Activated naive CD8-positive, alpha-beta T cell treated with anti-CD3 and anti-CD28 coated beads for 36 hours (primary cell): ENCODE measurements around the gene LIM2. TPM values are rescaled to one million over a fixed set of nuclear protein-coding genes. Genes with fewer than 3 reads are reported as not detected.
"Not testable (repeated sequence)": the region's sequence is repeated elsewhere in the genome, so short reads cannot be mapped to it uniquely, and the experiment has no call there.

Experiments used
- DNase-seq: peaks from one replicate; pipeline ENCODE4 v3.0.0; 2021
- H3K27ac Mint-ChIP-seq: one replicate; pipeline ENCODE4 v1.8.0; 2022; ENCODE audit warnings: mild to moderate bottlenecking, moderate library complexity, mixed read lengths
- H3K27me3 Mint-ChIP-seq: one replicate; pipeline ENCODE4 v1.8.0; 2022; ENCODE audit warnings: mild to moderate bottlenecking, mixed read lengths
- H3K36me3 Mint-ChIP-seq: one replicate; pipeline ENCODE4 v1.8.0; 2021; ENCODE audit warnings: mild to moderate bottlenecking, mixed read lengths
- H3K4me1 Mint-ChIP-seq: one replicate; pipeline ENCODE4 v1.8.0; 2021; ENCODE audit warnings: mixed read lengths
- H3K4me3 Mint-ChIP-seq: one replicate; pipeline ENCODE4 v1.8.0; 2022; ENCODE audit warnings: mild to moderate bottlenecking, moderate library complexity, mixed read lengths
- H3K9me3 Mint-ChIP-seq: one replicate; pipeline ENCODE4 v1.8.0; 2022; ENCODE audit warnings: mixed read lengths
- total RNA-seq, 2 experiments: library from RNA; stranded (reverse); gene quantifications; one replicate each; pipeline ENCODE4 v1.2.3, GENCODE V29; 2021

LIM2 gene
- total RNA-seq = not detected

DNA sequence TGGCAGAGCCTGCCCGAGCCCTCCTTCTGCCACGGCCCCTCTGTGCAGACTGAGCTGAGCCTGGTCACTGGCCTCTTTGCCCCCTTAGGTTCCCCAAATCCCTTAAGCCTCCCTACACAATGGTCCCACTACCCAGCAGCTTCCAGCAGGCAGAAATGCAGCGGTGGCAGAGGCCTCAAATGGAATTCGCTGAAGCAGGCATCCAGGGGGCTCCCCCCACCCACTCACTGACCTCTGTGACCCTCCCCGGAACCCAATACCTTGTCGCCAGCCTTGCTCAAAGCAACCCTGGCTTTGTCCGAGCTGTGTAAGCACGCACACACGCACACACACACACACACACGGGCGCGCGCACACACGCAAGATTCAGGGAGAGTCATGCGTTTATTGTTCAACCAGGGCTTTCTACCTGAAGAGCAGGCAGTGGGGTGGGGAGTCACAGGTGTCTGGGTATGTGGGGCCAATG is at the start of gene LIM2:
Gene LIM2 (minus strand): TSS at position 51 of the 466 bp plus-strand sequence. CDS start 531 bp downstream, outside the sequence.
- no peaks in the 10 kb centered on the region for H3K36me3 Mint-ChIP-seq
- no peak within 1 kb of the TSS for H3K27ac Mint-ChIP-seq
- H3K9me3 Mint-ChIP-seq = peaks cover 1% of the 10 kb centered on the region
- H3K4me3 Mint-ChIP-seq = no peak within 1 kb of the TSS
- peaks cover 19% of the 10 kb centered on the region for H3K4me1 Mint-ChIP-seq
- peaks cover 6% of the 10 kb centered on the region for H3K27me3 Mint-ChIP-seq
- peak; percentile 14 for DNase-seq

DNA sequence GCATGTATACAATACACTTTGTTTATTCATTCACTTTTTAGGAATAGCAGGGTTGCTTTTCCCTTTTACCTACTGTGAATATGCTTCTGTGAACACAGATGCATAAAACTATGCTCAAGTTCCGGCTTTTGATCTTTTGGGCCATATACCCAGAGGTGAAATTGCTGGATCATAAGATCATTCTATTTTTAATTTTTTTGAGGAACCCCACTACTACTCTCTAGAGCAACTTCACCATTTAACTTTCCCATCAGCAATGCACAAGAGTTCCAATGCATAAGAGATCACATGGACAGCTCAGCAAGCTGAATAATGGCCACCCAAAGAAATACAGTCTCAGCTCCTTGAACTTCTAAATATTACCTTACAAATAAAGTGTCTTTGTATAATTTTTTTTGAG is 46.7 kb upstream of the LIM2 start:
- H3K9me3 Mint-ChIP-seq = no peaks in the 10 kb centered on the region
- H3K4me3 Mint-ChIP-seq = no peak overlapping the region
- H3K36me3 Mint-ChIP-seq = no peaks in the 10 kb centered on the region
- peaks cover 12% of the 10 kb centered on the region for H3K27me3 Mint-ChIP-seq
- peaks cover 14% of the 10 kb centered on the region for H3K4me1 Mint-ChIP-seq
- no peak for DNase-seq
- H3K27ac Mint-ChIP-seq = no peak overlapping the region

DNA sequence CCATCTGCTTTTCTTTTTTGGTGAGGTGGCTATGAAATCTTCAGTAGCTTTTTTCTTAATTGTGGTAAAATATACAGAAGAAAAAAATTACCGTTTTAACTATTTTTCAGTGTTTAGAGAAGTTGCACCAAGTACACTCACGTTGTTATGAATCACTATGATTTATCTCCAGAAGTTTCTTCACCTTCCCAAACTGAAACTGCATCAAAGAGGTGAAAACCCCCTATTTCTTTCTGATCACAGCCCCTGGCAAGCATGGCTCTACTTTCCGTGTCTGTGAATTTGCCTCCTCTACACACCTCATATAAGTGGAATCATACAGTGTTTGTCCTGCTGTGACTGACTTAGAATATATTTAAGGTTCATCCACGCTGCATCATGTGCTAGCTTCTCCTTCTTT is 45.3 kb upstream of the LIM2 start:
- peaks cover 2% of the 10 kb centered on the region for H3K4me1 Mint-ChIP-seq
- no peaks in the 10 kb centered on the region for H3K36me3 Mint-ChIP-seq
- H3K9me3 Mint-ChIP-seq = no peaks in the 10 kb centered on the region
- no peak for DNase-seq
- H3K27ac Mint-ChIP-seq = no peak overlapping the region
- H3K27me3 Mint-ChIP-seq = peaks cover 10% of the 10 kb centered on the region
- H3K4me3 Mint-ChIP-seq = no peak overlapping the region

DNA sequence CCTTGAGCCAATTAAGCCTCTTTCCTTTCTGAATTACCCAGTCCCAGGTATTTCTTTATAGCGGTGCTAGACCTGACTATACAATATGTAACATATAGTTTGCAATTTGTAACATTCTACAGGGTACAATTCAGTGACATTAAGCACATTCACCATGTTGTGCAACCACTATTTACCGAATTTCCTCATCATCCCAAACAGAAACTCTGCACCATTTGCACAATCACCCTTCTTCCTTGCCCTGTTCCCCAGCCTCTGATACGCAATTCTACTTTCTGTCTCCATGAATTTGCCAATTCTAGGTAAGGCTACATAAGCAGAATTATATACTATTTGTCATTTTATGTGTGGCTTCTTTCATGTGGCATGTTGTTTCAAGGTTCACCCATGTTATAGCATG is 43.4 kb upstream of the LIM2 start:
- H3K27me3 Mint-ChIP-seq = peaks cover 6% of the 10 kb centered on the region
- H3K27ac Mint-ChIP-seq = no peak overlapping the region
- peaks cover 2% of the 10 kb centered on the region for H3K4me1 Mint-ChIP-seq
- H3K9me3 Mint-ChIP-seq = no peaks in the 10 kb centered on the region
- no peak overlapping the region for H3K4me3 Mint-ChIP-seq
- no peak for DNase-seq
- H3K36me3 Mint-ChIP-seq = no peaks in the 10 kb centered on the region

DNA sequence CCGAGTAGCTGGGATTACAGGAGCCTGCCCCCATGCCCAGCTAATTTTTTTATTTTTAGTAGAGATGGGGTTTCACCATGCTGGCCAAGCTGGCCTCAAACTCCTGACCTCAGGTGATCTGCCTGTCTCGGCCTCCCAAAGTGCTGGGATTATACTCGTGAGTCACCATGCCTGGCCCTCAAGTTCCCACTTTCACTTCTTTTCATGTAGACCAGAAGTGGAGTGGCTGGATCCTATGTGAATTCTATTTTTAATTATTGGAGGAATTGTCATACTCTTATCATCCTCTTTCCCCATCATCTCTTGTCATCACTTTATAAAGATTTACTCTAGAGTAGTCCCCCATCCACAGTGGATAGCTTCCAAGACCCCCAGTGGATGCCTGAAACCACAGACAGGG is 42.4 kb upstream of the LIM2 start:
- Mint-ChIP-seq H3K27me3 (peaks cover 5% of the 10 kb centered on the region), H3K36me3 (no peaks in the 10 kb centered on the region), H3K4me1 (peaks cover 2% of the 10 kb centered on the region), H3K9me3 (no peaks in the 10 kb centered on the region), H3K4me3 (no peak overlapping the region), H3K27ac (no peak overlapping the region)
- no peak for DNase-seq

DNA sequence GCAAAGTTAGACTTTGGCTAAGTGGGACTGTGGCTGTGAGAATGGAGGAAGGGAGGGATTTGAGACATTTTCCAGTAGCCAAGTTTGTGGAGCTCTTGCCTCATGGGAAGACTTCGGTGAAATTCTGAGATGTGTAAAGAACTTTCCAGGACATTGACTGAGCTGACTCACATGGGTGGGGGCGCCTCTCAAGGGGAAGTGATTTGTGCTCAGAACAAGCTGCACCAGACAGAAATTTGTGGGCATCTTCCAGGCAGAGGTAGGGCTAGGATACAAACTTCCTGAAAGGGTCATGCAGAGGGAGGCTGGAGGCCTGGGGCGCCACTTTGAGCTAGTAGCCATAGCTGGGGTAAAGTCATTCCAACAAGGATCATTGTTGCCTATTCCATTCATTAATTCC is 39.4 kb upstream of the LIM2 start:
- no peaks in the 10 kb centered on the region for H3K4me1 Mint-ChIP-seq
- H3K4me3 Mint-ChIP-seq = no peak overlapping the region
- H3K9me3 Mint-ChIP-seq = no peaks in the 10 kb centered on the region
- H3K27ac Mint-ChIP-seq = no peak overlapping the region
- peaks cover 14% of the 10 kb centered on the region for H3K27me3 Mint-ChIP-seq
- DNase-seq = no peak
- H3K36me3 Mint-ChIP-seq = no peaks in the 10 kb centered on the region

- Mint-ChIP-seq H3K9me3 (no peaks in the 10 kb centered on the region), H3K27ac (no peak overlapping the region), H3K4me1 (peaks cover 5% of the 10 kb centered on the region), H3K36me3 (no peaks in the 10 kb centered on the region), H3K27me3 (peaks cover 45% of the 10 kb centered on the region), H3K4me3 (no peak overlapping the region)
- DNase-seq = peak; percentile 87
Observed at GRCh38 chr19:51422053-51422448, 34.3 kb upstream of the LIM2 start.

GRCh38 chr19:51421229-51422052 is 33.7 kb upstream of the LIM2 start:
- H3K27ac Mint-ChIP-seq = no peak overlapping the region

GRCh38 chr19:51420511-51420910 is 32.7 kb upstream of the LIM2 start:
- DNase-seq, H3K9me3 Mint-ChIP-seq, H3K4me1 Mint-ChIP-seq, H3K36me3 Mint-ChIP-seq, H3K27ac Mint-ChIP-seq, H3K4me3 Mint-ChIP-seq: not testable (repeated sequence)
- peaks cover 47% of the 10 kb centered on the region for H3K27me3 Mint-ChIP-seq

More at GRCh38 chr19:51421229-51422052, 33.7 kb upstream of the LIM2 start:
- Mint-ChIP-seq H3K9me3 (no peaks in the 10 kb centered on the region), H3K27me3 (peaks cover 43% of the 10 kb centered on the region), H3K36me3 (no peaks in the 10 kb centered on the region), H3K4me3 (no peak overlapping the region), H3K4me1 (peaks cover 8% of the 10 kb centered on the region)
- no peak for DNase-seq

- no peak overlapping the region for H3K27ac Mint-ChIP-seq
- H3K27me3 Mint-ChIP-seq = peaks cover 47% of the 10 kb centered on the region
- no peaks in the 10 kb centered on the region for H3K9me3 Mint-ChIP-seq
- no peaks in the 10 kb centered on the region for H3K36me3 Mint-ChIP-seq
- peaks cover 8% of the 10 kb centered on the region for H3K4me1 Mint-ChIP-seq
- no peak overlapping the region for H3K4me3 Mint-ChIP-seq
- no peak for DNase-seq
Observed at GRCh38 chr19:51418707-51419106, 30.9 kb upstream of the LIM2 start.

DNA sequence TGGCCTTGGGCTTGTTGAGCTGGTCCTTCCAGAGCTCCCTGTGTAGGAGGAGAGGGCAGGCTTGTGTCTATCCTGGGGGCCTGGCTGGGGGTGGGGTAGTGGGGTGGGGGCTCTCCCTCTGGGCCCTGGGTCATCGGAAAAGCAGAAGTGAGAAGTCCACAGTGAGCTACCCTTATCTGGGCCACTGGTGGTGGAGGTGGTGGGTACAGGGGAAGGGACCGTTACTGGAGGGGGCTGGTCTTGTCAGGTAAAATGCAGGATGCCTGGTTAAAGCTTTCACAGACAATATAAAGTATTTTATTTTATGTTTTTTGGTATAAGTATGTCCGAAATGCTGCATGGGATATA is 30.0 kb upstream of the LIM2 start:
- Mint-ChIP-seq H3K9me3 (no peaks in the 10 kb centered on the region), H3K27ac (no peak overlapping the region), H3K36me3 (no peaks in the 10 kb centered on the region), H3K27me3 (peaks cover 44% of the 10 kb centered on the region), H3K4me1 (peaks cover 8% of the 10 kb centered on the region), H3K4me3 (no peak overlapping the region)
- no peak for DNase-seq

DNA sequence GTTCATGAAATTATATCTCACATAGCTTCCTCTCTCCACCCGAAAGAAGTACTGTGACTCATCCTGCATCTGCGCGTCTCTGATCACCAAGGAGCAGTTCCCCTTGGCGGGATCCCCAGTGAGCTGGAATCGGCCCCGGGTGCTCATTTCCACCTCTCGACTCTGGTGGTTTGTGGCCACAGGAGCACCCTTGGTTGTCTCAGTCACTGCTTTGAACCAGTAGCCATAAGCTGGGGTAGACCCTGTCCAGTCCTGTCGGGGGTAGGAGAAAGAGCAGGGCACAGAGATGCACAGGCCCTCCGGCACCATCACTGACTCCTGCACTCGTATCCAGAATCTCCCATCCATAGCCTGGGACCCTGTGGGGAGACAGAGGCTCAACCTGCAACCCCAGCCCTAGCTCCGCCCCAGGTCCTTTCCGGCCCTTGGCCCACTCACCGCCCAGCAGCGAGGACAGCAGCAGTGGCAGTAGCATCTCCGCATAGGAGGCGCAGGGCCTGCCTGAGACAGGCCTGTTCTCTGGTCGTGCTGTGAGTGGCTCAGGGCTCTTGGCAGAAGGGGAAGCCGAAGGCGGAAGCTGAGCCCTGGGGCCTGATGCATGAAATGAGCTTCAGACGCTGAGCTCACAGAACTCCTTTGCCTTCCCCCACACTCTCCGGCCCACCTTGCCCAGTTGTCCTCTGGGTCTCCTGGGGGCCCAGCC is 29.5 kb upstream of the LIM2 start, which contains the start of gene SIGLEC10:
Gene SIGLEC10 (minus strand): TSS at position 536 of the 703 bp plus-strand sequence. CDS start 61 bp downstream, at position 475.
- Mint-ChIP-seq H3K36me3 (no peaks in the 10 kb centered on the region), H3K27me3 (peaks cover 38% of the 10 kb centered on the region), H3K9me3 (no peaks in the 10 kb centered on the region), H3K27ac (peak within 1 kb of the TSS; percentile 55), H3K4me1 (peaks cover 8% of the 10 kb centered on the region), H3K4me3 (no peak within 1 kb of the TSS)
- peak; percentile 33 for DNase-seq

DNA sequence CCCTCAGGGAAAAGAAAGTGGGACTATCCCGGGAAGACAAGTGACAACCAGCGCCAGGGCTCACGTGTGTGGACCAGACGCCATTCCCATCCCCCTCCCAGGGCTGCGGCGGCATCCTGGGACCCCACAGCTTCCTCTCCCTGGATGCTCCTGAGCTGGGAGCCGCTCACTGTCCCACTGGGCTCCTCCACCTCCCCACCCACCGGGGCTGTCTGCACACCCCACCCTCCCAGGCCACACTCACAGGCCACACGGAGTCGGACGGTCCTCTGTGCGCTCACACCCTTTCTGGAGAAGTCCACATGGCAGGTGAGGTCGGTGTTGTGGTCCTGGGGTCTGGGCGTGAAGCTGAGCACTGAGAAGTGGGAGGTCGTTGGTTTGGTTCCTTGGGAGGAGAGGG is 28.6 kb upstream of the LIM2 start:
- H3K27me3 Mint-ChIP-seq = peaks cover 32% of the 10 kb centered on the region
- not testable (repeated sequence) for H3K9me3 Mint-ChIP-seq, H3K4me3 Mint-ChIP-seq, DNase-seq, H3K36me3 Mint-ChIP-seq, H3K27ac Mint-ChIP-seq, H3K4me1 Mint-ChIP-seq

- Mint-ChIP-seq H3K36me3 (no peaks in the 10 kb centered on the region), H3K4me3 (no peak overlapping the region), H3K27ac (no peak overlapping the region), H3K27me3 (peaks cover 24% of the 10 kb centered on the region), H3K4me1 (peaks cover 8% of the 10 kb centered on the region), H3K9me3 (no peaks in the 10 kb centered on the region)
- no peak for DNase-seq
Observed at GRCh38 chr19:51415187-51415586, 27.4 kb upstream of the LIM2 start.

DNA sequence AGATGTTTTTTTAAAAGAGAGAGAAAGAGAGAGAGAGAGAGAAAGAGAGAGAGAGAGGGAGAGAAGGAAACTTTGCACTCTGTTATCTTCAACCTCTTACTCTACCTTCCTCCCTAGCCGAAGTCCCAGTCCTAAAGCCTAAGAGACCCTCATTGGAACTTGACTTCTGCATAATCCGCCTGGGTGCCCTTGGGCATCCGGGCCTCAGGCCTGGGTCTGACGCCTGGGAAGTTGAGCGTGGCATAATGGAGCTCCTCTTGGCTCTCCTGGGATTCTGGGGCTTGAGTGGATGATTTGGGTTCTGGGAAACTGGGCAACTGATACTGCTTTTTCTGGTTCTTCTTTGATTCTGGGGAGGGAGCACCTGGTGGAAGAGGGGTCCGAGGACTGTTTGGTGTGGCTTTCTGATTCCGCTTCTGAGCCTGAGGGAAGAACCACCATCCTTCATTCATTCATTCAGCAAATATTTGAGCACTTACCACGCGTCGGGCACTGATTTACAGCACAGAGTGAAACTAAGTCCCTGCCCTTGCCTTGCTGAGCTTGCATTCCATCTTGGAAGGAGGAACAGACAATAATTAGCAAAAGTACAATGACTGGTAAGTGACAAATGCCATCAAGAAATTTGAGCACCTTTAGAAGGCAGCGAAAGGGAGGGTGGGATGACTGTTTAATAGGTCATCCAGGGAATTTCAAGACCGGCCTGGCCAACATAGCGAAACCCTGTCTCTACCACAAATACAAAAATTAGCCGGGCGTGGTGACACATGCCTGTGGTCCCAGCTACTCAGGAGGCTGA is 23.4 kb upstream of the LIM2 start:
- DNase-seq = no peak
- no peaks in the 10 kb centered on the region for H3K9me3 Mint-ChIP-seq
- H3K27me3 Mint-ChIP-seq = peaks cover 10% of the 10 kb centered on the region
- H3K4me1 Mint-ChIP-seq = no peaks in the 10 kb centered on the region
- H3K4me3 Mint-ChIP-seq = no peak overlapping the region
- no peaks in the 10 kb centered on the region for H3K36me3 Mint-ChIP-seq
- no peak overlapping the region for H3K27ac Mint-ChIP-seq
